OCI-M1 (cell line): ENCODE measurements around the gene NAPA.

ENCODE experiments used
- DNase-seq: peaks from one replicate; lab custom pipeline; 2025; lab: John Stamatoyannopoulos, UW

Gene NAPA

DNA sequence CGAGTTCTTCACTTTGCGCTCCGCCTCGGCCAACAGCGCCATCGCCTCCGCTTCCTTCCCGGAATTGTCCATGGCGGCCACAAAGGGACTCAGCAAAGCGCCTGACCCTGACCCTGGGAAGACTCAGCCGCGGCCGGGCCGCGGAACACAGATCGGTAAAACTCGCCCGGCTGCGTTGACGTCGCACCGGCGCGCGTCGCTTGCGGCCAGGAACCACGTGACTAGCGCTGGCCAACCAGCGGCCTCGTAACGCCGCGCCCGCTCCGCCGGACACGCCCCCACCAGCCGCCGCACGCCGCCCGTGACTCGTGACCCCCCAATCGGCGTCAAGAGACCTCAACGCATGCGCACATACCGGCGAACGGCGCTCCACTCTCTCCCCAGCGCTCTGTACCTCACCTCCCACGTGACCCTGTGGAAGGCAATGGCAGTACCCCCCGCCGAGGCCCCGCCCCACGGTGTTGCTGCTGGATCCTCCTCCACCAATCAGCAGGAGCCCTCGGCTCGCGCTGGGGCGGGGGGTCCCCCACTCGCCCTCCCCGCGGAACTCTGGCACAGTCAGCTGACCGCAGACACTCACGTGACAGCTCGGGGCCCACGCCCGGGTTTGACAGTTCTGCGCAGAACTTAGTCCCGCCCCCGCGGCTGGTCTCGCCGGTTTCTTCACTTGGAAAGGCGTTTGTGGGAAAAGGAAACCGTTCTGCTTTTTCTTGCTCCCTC is at the start of gene NAPA:
Gene NAPA, minus strand, starts transcription at position 195 of the 720 bp plus-strand sequence. Its CDS starts 123 bp downstream, at position 72.
- peak; percentile 100 for DNase-seq

DNA sequence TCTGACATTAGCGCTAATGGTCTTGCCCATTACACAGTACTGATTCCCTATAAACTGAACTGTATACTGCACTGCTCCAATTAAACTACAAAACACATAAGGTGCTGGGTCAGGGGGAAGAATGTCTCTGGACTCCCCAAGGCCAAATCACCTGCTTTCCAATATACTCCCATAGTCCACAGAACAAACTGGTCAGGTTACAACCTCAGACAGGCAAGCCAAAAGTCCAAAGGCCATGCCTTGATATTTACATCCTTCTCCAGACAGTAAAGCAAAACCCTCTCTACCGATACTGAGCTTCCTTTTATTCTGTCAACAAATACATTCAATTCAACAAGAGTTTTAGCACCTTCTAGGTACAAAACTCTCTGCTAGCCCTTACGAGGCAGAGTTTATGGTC is 49.2 kb upstream of the NAPA start:
- no peak for DNase-seq

DNA sequence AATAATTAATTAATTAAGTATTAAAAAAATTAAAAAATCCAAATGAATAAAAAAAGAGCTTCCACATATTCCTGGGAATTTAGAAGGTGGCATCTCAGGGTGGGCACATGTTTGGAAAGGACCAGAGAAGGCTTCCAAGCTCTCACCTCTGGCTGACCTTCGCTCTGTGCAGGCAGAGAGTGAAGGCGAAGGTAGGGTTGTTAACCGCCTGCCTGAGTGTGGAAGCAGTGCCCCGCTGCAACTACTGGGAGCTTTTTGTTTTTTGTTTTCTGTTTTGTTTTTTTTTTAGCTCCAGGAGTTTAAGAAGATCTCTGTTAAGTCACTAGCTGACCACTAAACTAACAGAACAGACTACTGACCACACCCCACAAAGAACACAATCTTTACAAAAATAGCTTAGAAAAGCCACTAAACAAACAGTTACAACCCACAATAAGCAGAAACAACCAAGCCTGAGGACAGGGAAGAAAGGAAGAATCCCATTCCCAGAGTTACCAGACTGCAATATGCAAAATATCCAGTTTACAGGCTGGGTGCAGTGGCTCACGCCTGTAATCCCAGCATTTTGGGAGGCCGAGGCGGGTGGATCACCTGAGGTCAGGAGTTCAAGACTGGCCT is 46.7 kb upstream of the NAPA start:
- DNase-seq = no peak

DNA sequence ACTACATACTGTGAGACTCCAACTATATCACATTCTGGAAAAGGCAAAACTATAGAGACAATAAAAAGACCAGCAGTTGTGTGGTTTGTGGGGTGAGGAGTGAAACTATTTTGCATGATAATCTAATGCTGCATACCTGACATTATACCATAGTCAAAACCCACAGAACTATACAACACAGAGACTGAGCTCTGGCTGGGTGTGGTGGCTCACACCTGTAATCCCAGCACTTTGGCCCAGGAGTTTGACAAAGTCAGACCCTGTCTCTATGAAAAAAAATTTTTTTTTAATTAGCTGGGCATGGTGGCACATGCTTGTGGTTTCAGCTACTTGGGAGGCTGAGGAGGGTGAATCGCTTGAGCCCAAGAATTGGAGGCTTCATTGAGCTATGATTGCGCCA is 46.1 kb upstream of the NAPA start:
- DNase-seq = no peak

DNA sequence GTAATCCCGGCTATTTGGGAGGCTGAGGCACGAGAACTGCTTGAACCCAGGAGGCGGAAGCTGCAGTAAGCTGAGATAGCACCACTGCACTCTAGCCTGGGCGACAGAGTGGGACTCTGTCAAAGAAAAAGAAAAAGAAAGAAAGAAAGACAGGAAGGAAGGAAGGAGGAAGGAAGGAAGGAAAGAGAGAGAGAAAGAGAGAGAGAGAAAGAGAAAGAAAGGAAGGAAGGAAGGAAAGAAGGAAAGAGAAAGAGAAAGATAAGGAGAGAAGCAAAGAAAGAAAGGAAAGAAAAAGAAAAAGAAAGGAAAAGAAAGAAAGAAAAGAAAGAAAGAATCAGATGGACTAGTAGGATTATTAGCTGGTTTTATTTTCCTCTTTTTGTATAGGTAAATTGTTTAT is 35.3 kb upstream of the NAPA start:
- no peak for DNase-seq

DNA sequence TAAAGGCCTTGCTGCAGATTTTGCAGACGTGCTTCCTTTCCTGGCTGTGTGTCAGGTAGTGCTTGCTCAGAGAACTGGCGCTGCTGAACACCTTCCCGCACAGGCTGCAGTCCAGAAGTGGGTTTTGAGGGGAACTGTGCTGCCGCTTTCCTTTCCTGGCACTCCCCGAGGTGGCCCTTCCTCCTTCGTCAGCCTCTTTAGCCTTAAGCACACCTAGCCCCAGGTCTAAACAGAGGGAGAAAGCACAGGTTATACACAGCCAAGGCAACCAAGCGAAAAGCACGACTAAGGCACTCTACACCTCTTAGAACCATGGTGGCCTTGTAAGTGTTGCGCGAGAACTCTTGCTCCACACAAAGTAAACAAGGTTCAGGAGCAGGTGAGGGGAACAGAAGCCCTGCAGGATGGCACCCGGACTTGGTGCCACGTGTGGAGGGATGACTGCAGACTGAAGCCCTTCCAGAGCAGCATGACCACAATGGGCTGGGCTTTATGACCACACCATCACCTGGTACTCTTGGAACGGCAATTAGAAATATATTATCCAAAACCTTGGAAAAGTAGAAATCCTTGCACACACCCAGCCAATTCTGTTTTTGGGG is 34.5 kb upstream of the NAPA start:
- DNase-seq = no peak

DNA sequence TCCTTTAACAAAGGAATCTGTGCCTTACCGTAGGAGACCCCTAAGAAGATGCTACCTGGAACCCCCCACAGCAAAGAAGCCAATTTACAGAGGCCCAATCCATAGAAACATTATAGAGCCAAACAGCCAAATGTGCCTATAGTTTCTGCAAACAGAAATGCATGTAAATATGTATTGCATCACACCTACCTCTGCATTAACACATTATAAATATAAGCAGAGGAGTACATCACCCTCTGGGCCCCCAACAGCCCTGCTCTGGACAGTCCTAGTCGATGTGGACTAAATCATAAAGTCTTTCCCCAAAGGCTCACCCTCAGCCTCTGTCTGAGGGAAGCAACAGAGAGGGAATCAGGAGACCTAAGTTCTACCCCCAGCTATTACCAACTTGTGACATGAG is 32.3 kb upstream of the NAPA start:
- no peak for DNase-seq

DNA sequence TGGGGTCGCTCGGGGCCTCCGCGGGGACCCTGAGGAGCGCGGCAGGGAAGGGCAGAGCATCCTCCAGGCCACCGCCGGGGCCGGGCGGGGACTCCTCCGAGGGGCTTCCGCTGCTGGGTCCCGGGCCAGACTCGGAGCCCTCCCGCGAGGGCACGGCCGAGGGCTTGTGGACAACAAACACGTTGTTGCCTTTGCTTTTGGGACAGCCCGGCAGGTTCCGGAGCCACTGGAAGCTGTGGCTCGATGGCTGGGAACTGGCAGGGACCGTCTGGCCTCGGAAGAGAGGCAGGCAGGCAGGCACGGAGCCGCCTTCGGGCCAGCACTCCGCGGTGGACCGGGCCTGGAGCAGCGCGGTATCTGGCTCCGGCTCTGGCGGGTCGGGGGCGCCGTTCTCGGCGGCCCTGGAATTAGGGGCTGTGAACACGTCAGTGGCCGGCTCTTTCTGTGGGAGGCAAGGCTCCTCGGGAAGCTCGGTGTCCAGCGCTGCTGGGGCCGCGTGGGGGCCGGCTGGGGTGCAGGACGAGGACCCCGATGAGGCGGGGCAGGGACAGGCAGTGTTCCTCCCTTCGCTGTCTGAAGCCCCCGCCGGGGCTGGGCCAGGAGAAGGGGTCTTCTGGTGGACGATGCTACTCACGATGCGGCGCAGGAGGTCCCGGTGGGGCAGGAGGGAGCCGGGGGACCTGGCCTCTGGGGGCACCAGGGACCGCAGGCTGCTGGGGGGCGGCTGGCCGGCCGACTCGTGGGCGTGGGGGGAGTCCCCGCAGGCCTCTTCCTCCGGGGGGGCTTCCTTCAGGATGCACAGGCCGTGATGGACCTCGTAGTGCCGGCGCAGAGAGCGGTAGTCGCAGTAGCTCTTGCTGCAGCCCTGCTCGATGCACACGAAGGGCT is 30.4 kb upstream of the NAPA start:
- DNase-seq = no peak

DNA sequence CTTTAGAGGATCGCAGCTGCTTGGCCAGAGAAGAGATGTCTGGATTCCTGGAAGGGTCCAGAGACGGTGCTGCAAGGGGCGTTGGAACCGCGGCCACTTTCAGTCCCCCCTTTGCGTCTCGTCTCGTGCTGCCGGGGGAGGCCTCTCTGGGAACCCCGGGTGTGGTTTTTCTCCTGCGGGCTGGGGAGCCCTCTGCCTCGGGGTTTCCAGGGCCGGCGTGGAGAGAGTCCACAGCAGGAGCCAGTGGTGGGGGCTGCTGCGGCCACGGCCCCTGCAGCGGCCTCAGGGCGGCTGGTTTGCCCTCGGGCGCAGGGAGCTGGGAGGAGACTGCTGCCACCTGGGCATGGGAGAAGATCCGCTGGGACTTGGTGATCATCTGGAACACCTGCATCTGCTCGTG is 29.6 kb upstream of the NAPA start:
- no peak for DNase-seq

DNA sequence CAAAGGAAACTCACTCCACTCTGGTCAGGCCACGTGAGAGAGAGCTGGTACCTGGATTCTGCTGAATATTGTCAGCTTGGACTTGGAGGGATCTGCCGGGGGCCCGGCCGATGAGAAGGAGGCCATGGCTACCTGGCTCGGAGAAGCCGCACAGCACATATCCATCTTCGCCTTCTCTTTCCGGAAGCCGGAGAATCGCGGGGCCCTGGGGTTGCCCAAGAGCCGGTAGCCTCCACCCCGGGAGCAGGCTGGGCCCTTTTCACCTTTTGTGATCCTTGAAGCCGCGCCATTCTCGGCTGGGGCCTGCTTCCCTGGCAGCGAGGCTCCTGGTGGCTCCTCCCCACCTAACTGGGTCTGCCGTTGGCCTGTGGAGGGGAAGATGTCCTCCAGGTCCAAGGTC is 29.2 kb upstream of the NAPA start:
- no peak for DNase-seq

DNA sequence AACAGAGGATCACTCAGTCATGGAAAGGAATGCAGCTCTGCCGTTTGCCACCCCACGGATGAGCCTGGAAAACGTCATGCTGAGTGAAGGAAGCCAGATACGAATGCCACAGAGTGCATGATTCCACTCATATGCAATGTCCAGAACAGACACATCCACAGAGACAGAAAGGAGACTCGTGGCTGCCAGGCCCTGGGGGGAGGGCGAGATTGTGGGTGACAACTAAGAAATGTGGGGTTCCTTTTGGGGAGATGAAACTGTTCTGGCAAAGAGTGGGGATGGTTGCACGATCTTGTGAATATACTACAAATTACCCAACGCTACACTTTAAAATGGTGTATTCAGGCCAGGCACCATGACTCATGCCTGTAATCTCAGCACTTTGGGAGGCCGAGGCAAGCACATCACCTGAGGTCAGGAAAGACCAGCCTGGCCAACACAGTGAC is 27.2 kb upstream of the NAPA start:
- no peak for DNase-seq

DNA sequence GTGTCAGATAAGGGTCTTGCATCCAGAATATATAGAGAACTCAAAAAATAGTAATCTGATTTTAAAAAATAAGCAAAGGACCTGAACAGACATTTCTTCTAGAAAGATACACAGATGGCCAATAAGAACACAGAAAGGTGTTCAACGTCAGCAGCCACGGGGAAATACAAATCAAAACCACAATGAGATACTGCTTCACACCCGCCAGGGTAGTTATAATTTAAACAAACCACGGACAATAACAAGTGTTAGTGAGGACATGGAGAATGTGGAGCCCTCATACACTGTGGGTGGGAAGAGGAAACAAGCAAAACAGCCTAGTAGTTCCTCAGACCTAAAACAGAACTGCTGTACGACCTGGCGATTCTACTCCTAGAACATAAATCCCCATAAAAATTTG is 26.7 kb upstream of the NAPA start:
- peak; percentile 48 for DNase-seq

DNA sequence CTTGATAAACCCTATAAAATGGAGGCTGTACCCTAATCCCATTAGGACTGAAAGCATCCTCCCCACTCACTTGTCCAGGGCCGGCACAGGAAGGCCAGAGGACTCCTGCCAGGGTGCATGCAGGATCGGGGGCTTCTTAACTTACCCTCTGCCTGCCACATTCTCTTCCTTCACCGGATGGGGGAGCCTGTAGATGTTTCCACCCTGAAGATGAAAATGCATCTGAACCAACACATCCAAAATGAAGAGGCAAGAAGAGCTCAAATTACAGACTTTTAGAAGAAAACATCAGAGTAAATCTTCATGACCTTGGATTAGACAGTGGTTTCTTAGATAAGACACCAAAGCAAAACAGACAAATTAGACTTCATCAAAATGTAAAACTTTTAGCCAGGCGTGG is 25.9 kb upstream of the NAPA start:
- DNase-seq = peak; percentile 58

DNA sequence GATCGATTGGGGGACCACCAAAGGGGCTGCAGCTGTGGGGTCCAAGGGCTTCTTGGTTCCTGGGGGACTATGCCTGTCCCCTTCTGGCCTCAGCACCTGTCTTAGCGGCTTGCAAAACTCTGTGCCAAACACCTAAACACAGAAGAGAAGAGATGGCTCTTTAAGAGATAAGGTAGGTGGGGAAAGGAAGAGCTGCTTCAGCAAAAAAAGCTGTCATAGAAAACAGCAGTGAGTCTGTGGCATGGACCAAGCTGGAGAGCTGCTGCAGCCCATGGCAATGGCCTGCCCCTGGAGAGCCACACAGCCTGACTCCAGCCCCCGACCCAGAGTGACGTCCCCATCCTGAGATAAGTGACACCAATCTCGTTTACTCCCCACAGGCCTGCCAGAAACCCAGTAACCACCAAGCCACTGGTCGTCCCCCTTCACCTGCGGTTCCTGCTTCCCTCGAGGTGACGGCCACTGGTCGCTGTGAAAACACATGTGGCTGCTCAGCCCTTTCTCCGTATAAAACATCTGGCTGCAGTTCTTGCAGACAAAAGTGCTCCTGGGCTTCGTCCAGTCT is 25.0 kb upstream of the NAPA start:
- DNase-seq = peak; percentile 53

DNA sequence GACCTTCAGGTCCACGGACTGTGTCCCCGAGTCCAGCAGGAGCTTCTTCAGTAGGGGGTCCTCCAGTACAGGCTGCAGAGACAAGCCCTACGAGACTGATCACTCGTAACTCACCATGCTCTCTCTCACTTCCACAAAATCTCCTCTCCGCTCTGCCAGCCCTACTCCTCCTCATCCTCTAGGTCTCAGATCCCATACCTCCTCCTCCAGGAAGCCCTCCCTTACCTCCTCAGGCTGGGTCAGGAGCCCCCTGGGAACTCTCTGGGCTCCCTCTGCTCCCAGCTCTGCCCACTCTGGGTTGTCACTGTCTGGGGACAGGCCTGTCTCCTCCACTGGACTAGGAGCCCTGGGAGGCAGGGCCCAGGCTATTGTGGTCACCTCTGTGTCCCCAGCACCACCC is 23.9 kb upstream of the NAPA start:
- DNase-seq = no peak

DNA sequence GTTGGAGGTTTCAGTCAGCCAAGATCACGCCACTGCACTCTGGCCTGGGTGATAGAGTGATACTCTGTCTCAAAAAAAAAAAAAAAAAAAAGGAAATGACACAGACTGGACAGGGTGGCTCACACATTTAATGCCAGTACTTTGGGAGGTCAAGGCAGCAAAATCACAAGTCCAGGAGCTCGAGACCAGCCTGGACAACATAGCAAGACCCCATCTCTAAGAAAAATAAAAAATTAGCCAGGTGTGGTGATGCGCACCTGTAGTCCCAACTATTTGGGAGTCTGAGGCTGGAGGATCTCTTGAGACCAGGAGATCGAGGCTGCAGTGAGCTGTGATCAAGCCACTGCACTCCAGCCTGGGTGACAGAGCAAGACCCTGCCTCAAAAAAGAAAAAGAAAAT is 22.6 kb upstream of the NAPA start:
- no peak for DNase-seq

DNA sequence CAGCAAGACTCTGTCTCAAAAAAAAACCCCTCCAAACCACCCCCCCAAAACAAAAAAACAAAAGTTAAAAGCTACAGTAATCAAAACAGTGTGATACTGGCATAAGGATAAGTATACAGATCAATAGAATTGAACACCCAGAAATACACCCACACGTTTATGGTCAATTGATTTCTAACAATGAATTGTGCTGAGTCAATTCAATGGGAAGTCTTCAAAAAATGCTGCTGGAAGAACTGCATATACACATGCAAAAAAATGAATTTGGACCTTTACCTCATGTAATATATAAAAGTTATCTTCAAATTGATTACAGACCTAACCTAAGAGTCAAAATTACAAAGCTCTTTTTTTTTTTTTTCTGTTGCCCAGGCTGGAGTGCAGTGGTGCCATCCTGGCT is 19.8 kb upstream of the NAPA start:
- DNase-seq = no peak

DNA sequence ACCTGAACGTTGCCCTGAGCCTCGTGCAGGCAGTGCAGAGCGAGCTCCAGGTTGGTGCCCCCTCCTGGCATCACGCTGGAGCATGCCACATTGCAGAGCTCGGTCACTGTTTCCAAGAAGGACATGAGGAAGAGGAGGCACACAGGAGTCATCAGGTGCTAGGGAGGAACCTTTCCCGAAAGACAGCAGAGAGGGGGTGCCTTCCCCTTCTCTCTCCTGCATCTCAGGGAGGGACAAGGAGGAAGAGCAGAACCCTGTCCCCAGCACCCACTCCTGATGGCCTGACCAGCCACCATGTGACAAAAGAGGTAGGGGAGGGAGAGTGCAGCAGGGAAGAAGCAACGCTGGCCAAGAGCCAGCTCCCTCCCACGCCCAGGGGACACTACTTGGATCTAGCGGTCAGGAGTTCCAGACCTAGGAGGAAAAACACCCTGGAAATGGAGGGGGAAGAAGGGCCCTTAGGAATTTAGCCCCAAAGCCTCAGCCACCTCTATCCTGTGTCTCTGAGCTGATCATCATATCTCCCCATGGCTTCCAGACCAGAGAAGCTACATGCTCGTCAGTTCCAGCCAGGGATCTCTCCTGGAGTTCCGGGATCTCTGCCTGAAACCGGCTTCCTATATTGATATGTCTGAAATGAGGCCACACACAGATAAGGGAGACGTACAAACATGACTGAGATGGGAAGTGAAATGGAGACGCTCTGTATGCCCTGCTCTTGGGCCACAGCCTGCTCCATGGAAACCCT is 17.0 kb upstream of the NAPA start:
- peak; percentile 45 for DNase-seq

DNA sequence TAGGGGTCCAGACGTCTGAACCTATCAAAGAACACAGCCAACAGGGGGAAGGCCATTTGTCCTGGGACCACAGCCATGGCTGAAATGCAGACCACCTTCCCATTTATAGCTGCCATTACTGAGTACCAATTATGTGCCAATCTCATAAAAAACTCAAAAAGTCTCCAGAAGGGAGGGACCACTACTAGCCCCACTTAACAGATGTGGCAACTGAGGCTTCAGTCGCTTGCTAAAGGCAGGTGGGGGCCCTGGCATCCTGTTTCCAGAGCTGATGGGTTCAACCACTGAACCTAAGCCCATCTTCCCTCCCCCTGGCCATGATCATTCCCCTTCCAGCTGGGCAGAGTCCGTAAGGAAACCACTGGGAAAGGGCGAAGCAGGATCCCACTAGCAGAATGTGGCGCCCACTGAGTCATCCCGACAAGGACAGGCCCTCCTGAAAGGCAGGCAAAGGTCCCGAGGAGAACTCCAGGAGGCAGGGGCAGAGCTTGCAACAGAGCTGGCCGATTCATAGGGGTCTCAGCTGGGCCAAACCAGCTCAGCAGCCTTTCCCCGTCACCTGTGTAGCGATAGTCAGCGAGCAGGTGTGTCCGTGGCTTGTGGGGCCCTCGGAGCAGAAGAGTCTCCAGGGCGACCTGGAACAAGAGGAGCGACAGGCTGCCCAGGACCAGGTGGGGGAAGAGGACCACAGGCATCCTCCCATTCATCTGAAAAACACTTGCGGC is 14.3 kb upstream of the NAPA start:
- no peak for DNase-seq

DNA sequence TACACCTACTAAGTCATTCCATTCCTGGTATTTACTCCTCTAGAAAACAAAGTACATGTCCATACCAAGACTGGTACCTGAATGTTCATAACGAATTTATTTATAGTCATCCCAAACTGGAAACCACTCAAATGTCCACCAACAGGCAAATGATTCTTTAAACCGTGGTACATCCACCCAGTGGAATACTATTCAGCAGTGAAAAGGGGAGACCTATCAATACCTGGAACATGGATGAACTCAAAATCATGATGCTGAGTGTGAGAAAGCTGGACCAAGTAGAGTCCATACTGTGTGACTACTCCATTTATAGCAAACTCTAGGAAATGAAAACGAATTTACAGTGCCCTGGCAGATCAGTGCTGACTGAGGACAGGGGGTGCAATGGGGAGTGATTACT is 11.9 kb upstream of the NAPA start:
- DNase-seq = no peak

DNA sequence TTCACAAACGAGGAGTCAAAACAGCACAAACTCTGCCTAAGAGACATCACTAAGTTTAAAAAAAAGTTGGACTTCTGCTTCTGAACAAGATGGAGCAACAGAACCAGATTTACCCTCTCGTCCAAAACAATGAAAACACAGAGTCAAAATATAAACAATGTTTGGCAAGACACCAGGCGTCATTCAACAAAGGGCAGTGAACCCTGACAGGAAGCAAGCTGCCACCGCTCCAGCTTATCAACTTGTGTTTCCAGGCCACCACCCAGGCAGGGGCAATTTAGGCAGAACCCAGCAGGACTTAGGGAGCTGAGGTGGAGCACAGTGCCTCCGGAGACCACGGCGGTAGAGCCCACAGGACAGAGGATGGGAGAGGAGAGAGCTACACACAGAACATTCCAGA is 8.6 kb upstream of the NAPA start:
- no peak for DNase-seq
